ENCODE results near the gene PRSS37.

DNA sequence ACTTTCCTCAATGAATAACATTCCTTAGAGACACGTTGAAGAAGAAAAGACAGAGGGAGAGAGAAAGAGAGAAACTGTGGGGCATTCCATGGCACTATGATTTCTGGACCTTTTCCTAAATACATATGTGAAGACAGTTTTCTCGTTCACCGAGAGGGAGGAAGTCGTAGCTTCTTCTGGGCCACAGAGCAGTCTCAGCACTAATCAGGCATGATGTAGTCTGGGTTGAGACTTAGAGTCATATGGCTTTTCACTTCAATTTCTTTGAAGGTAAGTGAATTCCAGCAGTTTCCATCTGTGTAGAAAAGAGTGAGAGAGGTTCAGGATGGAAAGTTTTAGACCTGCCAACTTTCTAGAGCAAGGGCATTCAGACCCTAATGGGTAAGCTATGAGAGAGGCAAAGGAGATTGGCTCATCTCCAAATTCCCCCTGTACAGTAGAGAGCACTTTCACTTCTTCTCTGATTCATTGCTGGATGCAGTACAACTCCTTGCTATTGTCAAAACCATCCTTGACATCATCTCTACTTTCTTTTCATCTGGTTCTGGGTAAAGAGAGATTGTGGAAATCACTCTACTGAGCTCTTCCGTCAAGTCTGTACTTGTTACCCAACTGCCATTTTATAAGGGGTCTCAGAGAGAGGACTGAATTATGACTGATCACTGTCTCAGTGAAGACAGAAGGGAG is 43.4 kb upstream of the PRSS37 start:
- TF ChIP-seq, protein P1, sequence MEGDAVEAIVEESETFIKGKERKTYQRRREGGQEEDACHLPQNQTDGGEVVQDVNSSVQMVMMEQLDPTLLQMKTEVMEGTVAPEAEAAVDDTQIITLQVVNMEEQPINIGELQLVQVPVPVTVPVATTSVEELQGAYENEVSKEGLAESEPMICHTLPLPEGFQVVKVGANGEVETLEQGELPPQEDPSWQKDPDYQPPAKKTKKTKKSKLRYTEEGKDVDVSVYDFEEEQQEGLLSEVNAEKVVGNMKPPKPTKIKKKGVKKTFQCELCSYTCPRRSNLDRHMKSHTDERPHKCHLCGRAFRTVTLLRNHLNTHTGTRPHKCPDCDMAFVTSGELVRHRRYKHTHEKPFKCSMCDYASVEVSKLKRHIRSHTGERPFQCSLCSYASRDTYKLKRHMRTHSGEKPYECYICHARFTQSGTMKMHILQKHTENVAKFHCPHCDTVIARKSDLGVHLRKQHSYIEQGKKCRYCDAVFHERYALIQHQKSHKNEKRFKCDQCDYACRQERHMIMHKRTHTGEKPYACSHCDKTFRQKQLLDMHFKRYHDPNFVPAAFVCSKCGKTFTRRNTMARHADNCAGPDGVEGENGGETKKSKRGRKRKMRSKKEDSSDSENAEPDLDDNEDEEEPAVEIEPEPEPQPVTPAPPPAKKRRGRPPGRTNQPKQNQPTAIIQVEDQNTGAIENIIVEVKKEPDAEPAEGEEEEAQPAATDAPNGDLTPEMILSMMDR (IDR thresholded peaks at IDR 0.05): no peak
- TF ChIP-seq POLR2AphosphoS5 (IDR thresholded peaks at IDR 0.05) (no peak), POLR2A (IDR thresholded peaks at IDR 0.05) (no peak)
